GM12878 (cell line): ENCODE results near the gene H2BK1. TPM values are rescaled to one million over a fixed set of nuclear protein-coding genes. Genes with fewer than 3 reads are reported as not detected.
A peak's percentile ranks its signal among the peaks of the same experiment; 100 is the strongest.

ENCODE experiments used
- BACH1 ChIP-seq: fragments of 450-650 bp; IDR thresholded peaks from 2 replicates; pipeline ENCODE4 v1.6.1; 2017; ENCODE audit warnings: mild to moderate bottlenecking, borderline replicate concordance
- BRCA1 ChIP-seq: IDR thresholded peaks from 2 replicates; pipeline ENCODE4 v1.6.1; 2011; ENCODE audit warnings: low read depth, low read length, improper control_type of control experiment
- CBX3 ChIP-seq: fragments of 200-600 bp; sonication (generic); IDR thresholded peaks from 2 replicates; pipeline ENCODE4 v1.6.1; 2016; ENCODE audit warnings: low read depth, borderline replicate concordance
- HSF1 ChIP-seq: fragments of 150-350 bp; IDR thresholded peaks from 2 replicates; pipeline ENCODE4 v1.6.1; 2014; ENCODE audit warnings: mild to moderate bottlenecking, low read depth, low read length
- IRF4 ChIP-seq: IDR thresholded peaks from 2 replicates; pipeline ENCODE4 v1.6.1; 2011; ENCODE audit warnings: low read depth, low read length
- JUNB ChIP-seq: IDR thresholded peaks from 2 replicates; pipeline ENCODE4 v1.6.1; 2016; ENCODE audit warnings: antibody characterized with exemption, mild to moderate bottlenecking
- LARP7 ChIP-seq: fragments of 450-650 bp; IDR thresholded peaks from 2 replicates; pipeline ENCODE4 v1.6.1; 2017; ENCODE audit warnings: mild to moderate bottlenecking
- PKNOX1 ChIP-seq: fragments of 450-650 bp; IDR thresholded peaks from 2 replicates; pipeline ENCODE4 v1.6.1; 2016; ENCODE audit warnings: mild to moderate bottlenecking
- POLR2AphosphoS2 ChIP-seq: IDR thresholded peaks from 2 replicates; pipeline ENCODE4 v1.6.1; 2011; ENCODE audit warnings: low read depth, mild to moderate bottlenecking, low read length, improper control_type of control experiment, moderate library complexity
- RFX5 ChIP-seq: IDR thresholded peaks from 2 replicates; pipeline ENCODE4 v1.6.1; 2011; ENCODE audit warnings: low read depth, low read length, improper control_type of control experiment
- TARDBP ChIP-seq: IDR thresholded peaks from 2 replicates; pipeline ENCODE4 v1.6.1; 2016; ENCODE audit warnings: borderline replicate concordance
- TCF7 ChIP-seq: IDR thresholded peaks from 2 replicates; pipeline ENCODE4 v1.6.1; 2014; ENCODE audit warnings: antibody characterized with exemption, borderline replicate concordance
- WRNIP1 ChIP-seq: IDR thresholded peaks from 2 replicates; pipeline ENCODE4 v1.6.1; 2011; ENCODE audit warnings: low read depth, low read length, improper control_type of control experiment, borderline replicate concordance
- ZNF274 ChIP-seq: IDR thresholded peaks from one replicate; pipeline ENCODE4 v1.8.0; 2011; ENCODE audit not compliant: insufficient read length, insufficient read depth
- polyA plus RNA-seq, 11 experiments: library from polyadenylated mRNA; depleted of rRNA in 4 of 11; unstranded in 6 of 11; stranded (reverse) in 5 of 11; fragments of >200 nt; fragmentation: Nextera tagmentation in 4 of 11; fragmentation: Illumina TruSeq in 1 of 11; extraction: Ambion mirVana in 4 of 11; extraction: Trizol in 1 of 11; gene quantifications; 1 replicate in 1 of 11; 2 replicates in 10 of 11; pipeline versions ENCODE4 v1.2.1 to v1.2.3, GENCODE V29; 2011 to 2016; ENCODE audit warnings: inconsistent platforms in 2 of 11, missing spikeins in 2 of 11, low read depth in 1 of 11
- total RNA-seq, 4 experiments: library from RNA; depleted of rRNA in 3 of 4; stranded (reverse); fragments of >200 nt in 3 of 4; fragmentation: Illumina TruSeq in 1 of 4; extraction: Trizol in 1 of 4; gene quantifications; 2 replicates each; pipeline versions ENCODE4 v1.2.1 to v1.2.3, GENCODE V29; 2013 to 2021
- TF ChIP-seq, protein P1 (sequence below): fragments of 450-650 bp; IDR thresholded peaks from 2 replicates; pipeline ENCODE4 v1.6.1; 2018; ENCODE audit warnings: borderline replicate concordance, mild to moderate bottlenecking; ENCODE audit not compliant: partially characterized antibody
- TF ChIP-seq, protein P2 (sequence below): fragments of 450-650 bp; IDR thresholded peaks from 2 replicates; pipeline ENCODE4 v1.6.1; 2018; ENCODE audit warnings: mild to moderate bottlenecking, low read depth, moderate library complexity; ENCODE audit not compliant: partially characterized antibody
- TF ChIP-seq, protein P3 (sequence below): fragments of 450-650 bp; IDR thresholded peaks from 2 replicates; pipeline ENCODE4 v1.6.1; 2017; ENCODE audit warnings: mild to moderate bottlenecking, moderate library complexity

Gene H2BK1
- total and polyA plus RNA-seq, 10 of the 15 experiments (the other 5 are each of a cell fraction or from before 2014, with no cell fraction given) = 0.54 TPM; not detected in 9

- TF ChIP-seq, protein P1, sequence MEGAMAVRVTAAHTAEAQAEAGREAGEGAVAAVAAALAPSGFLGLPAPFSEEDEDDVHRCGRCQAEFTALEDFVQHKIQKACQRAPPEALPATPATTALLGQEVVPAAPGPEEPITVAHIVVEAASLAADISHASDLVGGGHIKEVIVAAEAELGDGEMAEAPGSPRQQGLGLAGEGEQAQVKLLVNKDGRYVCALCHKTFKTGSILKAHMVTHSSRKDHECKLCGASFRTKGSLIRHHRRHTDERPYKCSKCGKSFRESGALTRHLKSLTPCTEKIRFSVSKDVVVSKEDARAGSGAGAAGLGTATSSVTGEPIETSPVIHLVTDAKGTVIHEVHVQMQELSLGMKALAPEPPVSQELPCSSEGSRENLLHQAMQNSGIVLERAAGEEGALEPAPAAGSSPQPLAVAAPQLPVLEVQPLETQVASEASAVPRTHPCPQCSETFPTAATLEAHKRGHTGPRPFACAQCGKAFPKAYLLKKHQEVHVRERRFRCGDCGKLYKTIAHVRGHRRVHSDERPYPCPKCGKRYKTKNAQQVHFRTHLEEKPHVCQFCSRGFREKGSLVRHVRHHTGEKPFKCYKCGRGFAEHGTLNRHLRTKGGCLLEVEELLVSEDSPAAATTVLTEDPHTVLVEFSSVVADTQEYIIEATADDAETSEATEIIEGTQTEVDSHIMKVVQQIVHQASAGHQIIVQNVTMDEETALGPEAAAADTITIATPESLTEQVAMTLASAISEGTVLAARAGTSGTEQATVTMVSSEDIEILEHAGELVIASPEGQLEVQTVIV = no peak
- 0 out of 2 replicates have a peak, but pooled peaks have one; percentile 29 for TF ChIP-seq TARDBP
- no peak for TF ChIP-seq RFX5
- TF ChIP-seq HSF1 = no peak
- TF ChIP-seq JUNB = no peak
- TF ChIP-seq PKNOX1 = no peak
- TF ChIP-seq TCF7 = no peak
- no peak for TF ChIP-seq POLR2AphosphoS2
- TF ChIP-seq IRF4 = no peak
- TF ChIP-seq, protein P2, sequence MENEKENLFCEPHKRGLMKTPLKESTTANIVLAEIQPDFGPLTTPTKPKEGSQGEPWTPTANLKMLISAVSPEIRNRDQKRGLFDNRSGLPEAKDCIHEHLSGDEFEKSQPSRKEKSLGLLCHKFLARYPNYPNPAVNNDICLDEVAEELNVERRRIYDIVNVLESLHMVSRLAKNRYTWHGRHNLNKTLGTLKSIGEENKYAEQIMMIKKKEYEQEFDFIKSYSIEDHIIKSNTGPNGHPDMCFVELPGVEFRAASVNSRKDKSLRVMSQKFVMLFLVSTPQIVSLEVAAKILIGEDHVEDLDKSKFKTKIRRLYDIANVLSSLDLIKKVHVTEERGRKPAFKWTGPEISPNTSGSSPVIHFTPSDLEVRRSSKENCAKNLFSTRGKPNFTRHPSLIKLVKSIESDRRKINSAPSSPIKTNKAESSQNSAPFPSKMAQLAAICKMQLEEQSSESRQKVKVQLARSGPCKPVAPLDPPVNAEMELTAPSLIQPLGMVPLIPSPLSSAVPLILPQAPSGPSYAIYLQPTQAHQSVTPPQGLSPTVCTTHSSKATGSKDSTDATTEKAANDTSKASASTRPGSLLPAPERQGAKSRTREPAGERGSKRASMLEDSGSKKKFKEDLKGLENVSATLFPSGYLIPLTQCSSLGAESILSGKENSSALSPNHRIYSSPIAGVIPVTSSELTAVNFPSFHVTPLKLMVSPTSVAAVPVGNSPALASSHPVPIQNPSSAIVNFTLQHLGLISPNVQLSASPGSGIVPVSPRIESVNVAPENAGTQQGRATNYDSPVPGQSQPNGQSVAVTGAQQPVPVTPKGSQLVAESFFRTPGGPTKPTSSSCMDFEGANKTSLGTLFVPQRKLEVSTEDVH = no peak
- no peak for TF ChIP-seq BACH1
- no peak for TF ChIP-seq CBX3
- TF ChIP-seq WRNIP1 = no peak
- no peak for TF ChIP-seq BRCA1
- TF ChIP-seq, protein P3, sequence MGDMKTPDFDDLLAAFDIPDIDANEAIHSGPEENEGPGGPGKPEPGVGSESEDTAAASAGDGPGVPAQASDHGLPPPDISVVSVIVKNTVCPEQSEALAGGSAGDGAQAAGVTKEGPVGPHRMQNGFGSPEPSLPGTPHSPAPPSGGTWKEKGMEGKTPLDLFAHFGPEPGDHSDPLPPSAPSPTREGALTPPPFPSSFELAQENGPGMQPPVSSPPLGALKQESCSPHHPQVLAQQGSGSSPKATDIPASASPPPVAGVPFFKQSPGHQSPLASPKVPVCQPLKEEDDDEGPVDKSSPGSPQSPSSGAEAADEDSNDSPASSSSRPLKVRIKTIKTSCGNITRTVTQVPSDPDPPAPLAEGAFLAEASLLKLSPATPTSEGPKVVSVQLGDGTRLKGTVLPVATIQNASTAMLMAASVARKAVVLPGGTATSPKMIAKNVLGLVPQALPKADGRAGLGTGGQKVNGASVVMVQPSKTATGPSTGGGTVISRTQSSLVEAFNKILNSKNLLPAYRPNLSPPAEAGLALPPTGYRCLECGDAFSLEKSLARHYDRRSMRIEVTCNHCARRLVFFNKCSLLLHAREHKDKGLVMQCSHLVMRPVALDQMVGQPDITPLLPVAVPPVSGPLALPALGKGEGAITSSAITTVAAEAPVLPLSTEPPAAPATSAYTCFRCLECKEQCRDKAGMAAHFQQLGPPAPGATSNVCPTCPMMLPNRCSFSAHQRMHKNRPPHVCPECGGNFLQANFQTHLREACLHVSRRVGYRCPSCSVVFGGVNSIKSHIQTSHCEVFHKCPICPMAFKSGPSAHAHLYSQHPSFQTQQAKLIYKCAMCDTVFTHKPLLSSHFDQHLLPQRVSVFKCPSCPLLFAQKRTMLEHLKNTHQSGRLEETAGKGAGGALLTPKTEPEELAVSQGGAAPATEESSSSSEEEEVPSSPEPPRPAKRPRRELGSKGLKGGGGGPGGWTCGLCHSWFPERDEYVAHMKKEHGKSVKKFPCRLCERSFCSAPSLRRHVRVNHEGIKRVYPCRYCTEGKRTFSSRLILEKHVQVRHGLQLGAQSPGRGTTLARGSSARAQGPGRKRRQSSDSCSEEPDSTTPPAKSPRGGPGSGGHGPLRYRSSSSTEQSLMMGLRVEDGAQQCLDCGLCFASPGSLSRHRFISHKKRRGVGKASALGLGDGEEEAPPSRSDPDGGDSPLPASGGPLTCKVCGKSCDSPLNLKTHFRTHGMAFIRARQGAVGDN = no peak
- peak; percentile 59; the same call in 1 of the 2 replicates for TF ChIP-seq LARP7
- TF ChIP-seq ZNF274 = no peak
Observed at GRCh38 chr7:151172273-151173141, 37.8 kb downstream of the H2BK1 start (continued).
